Measurements from ENCODE around the gene KCNQ2. TPM values are rescaled to one million over a fixed set of nuclear protein-coding genes. Genes with fewer than 3 reads are reported as not detected.

Gene KCNQ2
- total RNA-seq, 1 experiment from 2014 or later, result 0.38 TPM

- TF ChIP-seq CTCF (IDR thresholded peaks at IDR 0.05; ENCODE audit: unreplicated experiment), result no peak
- H3K36me3 Mint-ChIP-seq (ENCODE audit: insufficient read depth, unreplicated experiment), result no peaks in the 10 kb centered on the region
- BruUV-seq (replicated peaks), result no TSS peak
- H3K27me3 Mint-ChIP-seq (ENCODE audit: unreplicated experiment), result peaks cover 77% of the 10 kb centered on the region
- H3K4me3 Mint-ChIP-seq (ENCODE audit: low read depth, unreplicated experiment), result no peak overlapping the region
- H3K4me1 Mint-ChIP-seq (ENCODE audit: low read depth, unreplicated experiment), result no peaks in the 10 kb centered on the region
- no peak overlapping the region for H3K27ac Mint-ChIP-seq (ENCODE audit: unreplicated experiment)
- DNase-seq, result no peak
- CTCF ChIA-PET, result no interaction called here
- H3K9me3 Mint-ChIP-seq (ENCODE audit: low read depth, unreplicated experiment), result peaks cover 22% of the 10 kb centered on the region
- intact Hi-C loops (cut with micrococcal nuclease; ENCODE audit: unreplicated experiment), result no loop called here
Measured at GRCh38 chr20:63387393-63387792, 85.1 kb downstream of the KCNQ2 start.

GRCh38 chr20:63386491-63386890, 86.0 kb downstream of the KCNQ2 start:
- Mint-ChIP-seq H3K4me3 (ENCODE audit: low read depth, unreplicated experiment) (no peak overlapping the region), H3K4me1 (ENCODE audit: low read depth, unreplicated experiment) (no peaks in the 10 kb centered on the region), H3K9me3 (ENCODE audit: low read depth, unreplicated experiment) (peaks cover 21% of the 10 kb centered on the region), H3K27me3 (ENCODE audit: unreplicated experiment) (peaks cover 76% of the 10 kb centered on the region), H3K27ac (ENCODE audit: unreplicated experiment) (no peak overlapping the region), H3K36me3 (ENCODE audit: insufficient read depth, unreplicated experiment) (no peaks in the 10 kb centered on the region)
- intact Hi-C loops (cut with micrococcal nuclease; ENCODE audit: unreplicated experiment), result no loop called here
- no peak for DNase-seq
- no peak for TF ChIP-seq CTCF (IDR thresholded peaks at IDR 0.05; ENCODE audit: unreplicated experiment)
- no TSS peak for BruUV-seq (replicated peaks)
- CTCF ChIA-PET, result no interaction called here

GRCh38 chr20:63385819-63386218, 86.6 kb downstream of the KCNQ2 start:
- CTCF ChIA-PET, result no interaction called here
- no peak for DNase-seq
- peaks cover 18% of the 10 kb centered on the region for H3K9me3 Mint-ChIP-seq (ENCODE audit: low read depth, unreplicated experiment)
- H3K27ac Mint-ChIP-seq (ENCODE audit: unreplicated experiment), result no peak overlapping the region
- no peaks in the 10 kb centered on the region for H3K36me3 Mint-ChIP-seq (ENCODE audit: insufficient read depth, unreplicated experiment)
- no TSS peak for BruUV-seq (replicated peaks)
- no peak overlapping the region for H3K4me3 Mint-ChIP-seq (ENCODE audit: low read depth, unreplicated experiment)
- no peaks in the 10 kb centered on the region for H3K4me1 Mint-ChIP-seq (ENCODE audit: low read depth, unreplicated experiment)
- intact Hi-C loops (cut with micrococcal nuclease; ENCODE audit: unreplicated experiment), result no loop called here
- TF ChIP-seq CTCF (IDR thresholded peaks at IDR 0.05; ENCODE audit: unreplicated experiment), result no peak
- peaks cover 76% of the 10 kb centered on the region for H3K27me3 Mint-ChIP-seq (ENCODE audit: unreplicated experiment)

- no peak overlapping the region for H3K4me3 Mint-ChIP-seq (ENCODE audit: low read depth, unreplicated experiment)
- BruUV-seq (replicated peaks), result no TSS peak
- no peak for DNase-seq
- H3K27me3 Mint-ChIP-seq (ENCODE audit: unreplicated experiment), result peaks cover 81% of the 10 kb centered on the region
- H3K36me3 Mint-ChIP-seq (ENCODE audit: insufficient read depth, unreplicated experiment), result no peaks in the 10 kb centered on the region
- no peak for TF ChIP-seq CTCF (IDR thresholded peaks at IDR 0.05; ENCODE audit: unreplicated experiment)
- H3K27ac Mint-ChIP-seq (ENCODE audit: unreplicated experiment), result no peak overlapping the region
- peaks cover 18% of the 10 kb centered on the region for H3K9me3 Mint-ChIP-seq (ENCODE audit: low read depth, unreplicated experiment)
- intact Hi-C loops (cut with micrococcal nuclease; ENCODE audit: unreplicated experiment), result loop anchor here (5.0 kb wide), 1 partner anchor 162 kb away; no protein-coding TSS in a partner anchor
- H3K4me1 Mint-ChIP-seq (ENCODE audit: low read depth, unreplicated experiment), result no peaks in the 10 kb centered on the region
- CTCF ChIA-PET, result no interaction called here
Measured at GRCh38 chr20:63384336-63384735, 88.1 kb downstream of the KCNQ2 start.
